NCI-H1930 (cell line): ENCODE results near the gene NOVA2.
A peak's percentile ranks its signal among the peaks of the same experiment; 100 is the strongest.
"Not testable (repeated sequence)": the region's sequence is repeated elsewhere in the genome, so short reads cannot be mapped to it uniquely, and the experiment has no call there.

ENCODE experiments used
- DNase-seq, 2 experiments: peaks; one replicate each; lab custom pipeline; 2025; lab: John Stamatoyannopoulos, UW

The NOVA2 gene

DNA sequence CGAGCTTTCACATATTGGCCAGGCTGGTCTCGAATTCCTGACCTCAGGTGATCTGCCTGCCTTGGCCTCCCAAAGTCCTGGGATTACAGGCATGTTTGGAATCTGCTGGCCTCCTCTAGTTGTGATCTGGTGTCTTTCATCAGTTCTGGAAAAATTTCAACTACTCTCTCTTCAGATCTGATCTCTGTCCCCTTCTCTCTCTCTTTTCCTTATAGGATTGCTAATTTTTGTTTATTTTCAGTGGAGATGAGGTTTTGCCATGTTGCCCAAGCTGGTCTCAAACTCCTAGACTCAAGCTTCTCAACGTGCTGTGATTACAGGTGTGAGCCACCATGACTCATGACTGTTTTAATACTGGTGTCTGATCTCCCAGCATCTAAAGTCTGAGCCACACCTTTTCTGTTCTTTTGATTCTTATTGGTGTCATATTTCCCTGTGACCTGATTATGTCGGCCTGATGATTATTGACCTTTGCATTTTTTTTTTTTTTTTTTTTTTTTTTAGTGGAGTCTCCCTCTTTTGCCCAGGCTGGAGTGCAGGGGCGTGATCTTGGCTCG, 48.7 kb downstream of the NOVA2 start:
- DNase-seq, result no peak

DNA sequence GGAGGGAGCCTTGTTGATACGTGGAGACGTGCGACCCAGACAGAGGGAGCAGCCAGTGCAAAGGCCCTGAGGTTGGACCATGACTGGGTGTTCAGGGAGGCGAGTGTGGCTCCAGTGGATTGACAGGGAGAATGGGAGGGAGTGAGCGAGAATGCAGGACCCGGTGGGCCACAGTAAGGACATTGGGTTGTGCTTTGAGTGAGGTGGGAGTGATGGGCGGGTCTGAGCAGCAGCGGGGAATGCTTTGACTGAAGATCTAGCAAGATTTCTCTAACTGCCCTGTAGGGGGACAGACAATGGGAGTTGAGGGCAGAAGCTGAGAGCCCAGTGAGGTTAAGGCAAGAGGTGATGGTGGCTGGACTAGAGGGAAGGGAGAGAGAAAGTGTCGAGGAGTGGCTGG, 51.4 kb downstream of the NOVA2 start:
- DNase-seq, result no peak

GRCh38 chr19:45920458-45920857, 53.2 kb downstream of the NOVA2 start:
- no peak for DNase-seq

DNA sequence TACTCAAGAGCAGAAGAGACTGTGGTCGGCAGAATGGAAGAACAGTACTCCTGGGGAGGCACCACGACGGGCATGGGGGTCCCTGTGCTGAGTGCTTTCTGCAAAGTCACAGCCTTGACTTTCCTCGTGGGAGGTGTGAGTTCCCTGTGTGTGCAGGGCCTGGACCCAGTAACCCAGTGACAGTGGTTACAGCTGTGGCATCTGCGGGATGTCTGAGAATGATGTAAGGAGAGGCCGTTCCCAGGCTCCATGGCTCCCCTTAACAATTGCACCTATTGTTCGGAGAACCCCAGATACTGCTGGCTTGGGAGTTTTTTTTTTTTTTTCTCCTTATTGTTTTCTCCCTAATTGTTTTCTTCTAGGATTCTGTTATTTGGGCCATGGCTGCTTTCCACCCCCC, 54.0 kb downstream of the NOVA2 start:
- DNase-seq, result no peak

GRCh38 chr19:45918721-45919120, 54.9 kb downstream of the NOVA2 start:
- DNase-seq, result no peak

DNA sequence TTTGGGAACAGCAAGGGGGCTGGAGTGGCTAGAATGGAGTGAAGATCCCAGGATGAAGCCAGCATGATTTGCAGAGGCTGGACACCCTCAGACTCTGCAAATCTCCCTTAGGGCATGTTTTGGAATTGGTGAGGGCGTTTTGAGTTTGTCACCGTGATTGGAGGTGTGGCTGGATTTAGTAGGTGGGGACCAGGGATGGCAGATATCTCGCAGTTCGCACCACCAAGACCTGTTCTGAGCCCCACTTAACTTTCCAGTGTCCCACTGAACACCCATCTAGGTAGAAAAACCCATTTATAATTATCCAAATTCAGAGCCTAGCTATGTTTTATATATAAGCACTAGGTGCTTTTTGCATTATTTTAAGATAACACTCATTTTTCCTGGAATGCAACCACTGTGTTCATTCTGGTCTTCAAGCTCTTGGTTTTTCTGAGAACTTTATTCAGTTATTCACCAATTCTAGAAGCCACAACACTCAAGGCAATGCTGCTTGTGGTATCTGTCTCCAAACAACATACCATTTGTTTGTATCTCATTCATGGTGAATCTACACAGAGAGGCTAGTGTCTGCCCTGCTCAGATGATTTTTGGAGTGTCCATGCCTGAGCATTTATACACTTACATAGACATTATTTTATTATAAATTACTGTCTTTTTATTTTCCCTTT, 56.1 kb downstream of the NOVA2 start:
- no peak for DNase-seq

GRCh38 chr19:45913874-45914830, 59.5 kb downstream of the NOVA2 start, which contains the start of gene NANOS2:
Gene NANOS2, minus strand, starts transcription at chr19:45914778. Its CDS starts 85 bp downstream, at chr19:45914693.
- peak in 1 of 2 experiments; percentile 26 for DNase-seq

GRCh38 chr19:45911291-45911690, 62.4 kb downstream of the NOVA2 start:
- DNase-seq, result no peak

DNA sequence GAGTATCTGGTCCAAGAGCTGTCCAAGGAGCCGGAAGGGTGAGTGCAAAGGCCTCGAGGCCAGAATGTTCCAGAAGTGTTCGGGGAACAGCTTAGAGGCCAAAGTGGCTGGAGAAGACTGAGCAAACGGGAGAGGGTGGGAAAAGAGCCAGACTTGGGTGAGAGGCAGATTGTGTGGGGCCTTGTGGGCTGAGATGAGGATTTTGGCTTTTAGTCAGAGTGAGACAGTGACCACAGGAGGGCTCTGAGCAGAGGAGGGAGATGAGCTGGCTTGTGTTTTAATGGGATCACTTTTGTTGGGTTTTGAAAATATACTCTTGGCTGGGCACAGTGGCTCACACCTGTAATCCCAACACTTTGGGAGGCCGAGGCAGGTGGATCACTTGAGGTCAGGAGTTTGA, 64.7 kb downstream of the NOVA2 start:
- no peak for DNase-seq

GRCh38 chr19:45906221-45906620, 67.4 kb downstream of the NOVA2 start:
- DNase-seq, result no peak

DNA sequence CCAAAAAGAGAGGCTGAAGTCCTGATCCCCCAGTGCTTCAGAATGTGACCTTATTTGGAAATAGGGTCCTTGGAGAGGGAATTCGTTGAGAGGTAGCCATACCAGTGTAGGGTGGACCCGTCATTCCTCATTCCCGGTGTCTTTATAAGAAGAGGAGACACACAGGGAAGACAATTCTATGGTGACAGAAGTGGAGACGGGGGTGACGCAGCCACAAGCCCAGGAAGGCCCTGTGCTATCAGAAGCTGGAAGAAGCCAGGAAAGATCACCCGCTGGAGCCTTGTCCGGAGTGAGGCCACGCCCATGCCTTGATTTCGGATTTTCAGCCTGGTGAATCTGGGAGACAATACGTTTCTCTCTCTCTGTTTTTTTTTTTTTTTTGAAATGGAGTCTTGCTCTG, 68.7 kb downstream of the NOVA2 start:
- DNase-seq, result no peak

- peak; percentile 98 to 100 for DNase-seq
Measured at GRCh38 chr19:45902651-45903625, 70.7 kb downstream of the NOVA2 start.

- no peak for DNase-seq
Measured at GRCh38 chr19:45901912-45902650, 71.6 kb downstream of the NOVA2 start, which contains the start of gene MYPOP. Gene MYPOP, minus strand, starts transcription at chr19:45902613. Its CDS starts 840 bp downstream, at chr19:45901773.

DNA sequence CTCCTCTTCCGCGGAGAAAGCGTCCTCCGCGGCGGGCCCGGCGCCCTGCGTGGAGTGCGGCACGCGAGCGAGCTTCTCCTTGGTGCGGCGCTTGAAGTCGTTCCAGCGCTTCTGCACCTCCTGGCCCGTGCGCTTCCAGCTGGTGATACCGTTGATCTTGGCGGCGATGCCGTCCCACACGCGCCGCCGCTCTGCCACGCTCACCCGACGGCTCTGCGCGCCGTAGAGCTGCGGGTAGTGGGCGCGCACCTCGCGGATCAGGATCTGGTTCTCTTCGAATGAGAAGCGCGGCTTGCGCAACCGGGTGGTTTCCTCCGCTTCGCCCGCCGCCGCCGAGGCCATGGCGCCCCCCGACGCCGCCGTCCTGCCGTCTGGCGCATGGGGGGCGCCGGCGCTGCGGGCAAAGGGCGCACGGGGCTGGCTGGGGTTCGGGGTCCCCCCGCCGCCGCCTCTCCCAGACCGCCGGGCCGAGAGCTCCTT, 72.2 kb downstream of the NOVA2 start:
- DNase-seq, result no peak

- DNase-seq, result no peak
Measured at GRCh38 chr19:45900738-45901431, 72.8 kb downstream of the NOVA2 start.

- DNase-seq, result no peak
Measured at GRCh38 chr19:45899919-45900589, 73.6 kb downstream of the NOVA2 start.

DNA sequence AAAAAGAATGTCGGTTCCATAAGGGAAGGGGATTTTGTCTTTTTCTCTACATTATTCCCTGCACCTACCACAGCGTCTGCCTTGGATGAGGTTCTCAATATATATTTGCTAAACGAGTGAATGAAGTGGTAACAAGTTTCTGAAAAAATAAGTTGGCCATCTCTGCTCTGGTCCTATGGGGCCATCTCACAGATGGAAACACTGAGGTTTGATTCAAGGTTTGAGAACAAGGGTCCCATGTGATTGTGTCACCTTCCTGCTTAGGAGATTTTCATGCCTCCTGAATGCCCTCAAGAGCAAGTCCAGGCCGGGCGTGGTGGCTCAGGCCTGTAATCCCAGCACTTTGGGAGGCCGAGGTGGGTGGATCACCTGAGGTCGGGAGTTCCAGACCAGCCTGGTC, 74.4 kb downstream of the NOVA2 start:
- DNase-seq, result no peak

DNA sequence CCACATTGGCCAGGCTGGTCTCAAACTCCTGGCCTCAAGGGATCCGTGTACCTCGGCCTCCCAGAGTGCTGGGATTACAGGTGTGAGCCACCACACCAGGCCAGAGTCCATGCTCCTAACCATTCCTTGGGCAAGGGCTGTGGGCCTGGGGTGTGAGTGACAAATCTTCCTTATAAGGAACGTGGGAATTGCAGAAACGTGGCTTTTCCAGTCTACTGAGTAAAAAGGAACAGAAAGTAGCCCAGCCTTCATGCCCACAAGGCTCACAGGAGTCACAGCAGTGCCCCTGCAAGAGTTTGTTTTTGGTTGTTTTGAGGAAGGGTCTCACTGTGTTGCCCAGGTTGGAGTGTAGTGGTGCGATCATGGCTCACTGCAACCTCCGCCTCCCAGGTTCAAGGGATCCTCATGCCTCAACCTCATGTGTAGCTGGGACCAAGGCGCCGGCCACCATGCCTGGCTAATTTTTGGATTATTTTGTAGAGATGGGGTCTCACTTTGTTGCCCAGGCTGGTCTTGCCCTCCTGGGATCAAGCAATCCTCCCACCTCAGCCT, 76.3 kb downstream of the NOVA2 start:
- no peak for DNase-seq

- DNase-seq, result not testable (repeated sequence)
Measured at GRCh38 chr19:45895983-45896599, 77.6 kb downstream of the NOVA2 start.
